GM13976 (cell line): ENCODE results near the gene RASA2.

ENCODE experiments used
- DNase-seq: peaks from one replicate; pipeline ENCODE4 v3.0.0; 2012; ENCODE audit warnings: low spot score
- CTCF ChIP-seq: IDR thresholded peaks from 2 replicates; pipeline ENCODE4 v1.5.1; 2012; ENCODE audit warnings: borderline replicate concordance, mild to moderate bottlenecking; ENCODE audit not compliant: insufficient read depth; ENCODE audit errors: extremely low read depth, missing control alignments, control extremely low read depth
- in situ Hi-C: fragments of 300-500 bp; cut with MboI; formaldehyde crosslinking; loops from one replicate; pipeline ENCODE4 v1.12.0; 2022; ENCODE audit warnings: low sequenced_read_pairs, mixed read lengths, inconsistent platforms; ENCODE audit not compliant: unreplicated experiment

RASA2 gene

DNA sequence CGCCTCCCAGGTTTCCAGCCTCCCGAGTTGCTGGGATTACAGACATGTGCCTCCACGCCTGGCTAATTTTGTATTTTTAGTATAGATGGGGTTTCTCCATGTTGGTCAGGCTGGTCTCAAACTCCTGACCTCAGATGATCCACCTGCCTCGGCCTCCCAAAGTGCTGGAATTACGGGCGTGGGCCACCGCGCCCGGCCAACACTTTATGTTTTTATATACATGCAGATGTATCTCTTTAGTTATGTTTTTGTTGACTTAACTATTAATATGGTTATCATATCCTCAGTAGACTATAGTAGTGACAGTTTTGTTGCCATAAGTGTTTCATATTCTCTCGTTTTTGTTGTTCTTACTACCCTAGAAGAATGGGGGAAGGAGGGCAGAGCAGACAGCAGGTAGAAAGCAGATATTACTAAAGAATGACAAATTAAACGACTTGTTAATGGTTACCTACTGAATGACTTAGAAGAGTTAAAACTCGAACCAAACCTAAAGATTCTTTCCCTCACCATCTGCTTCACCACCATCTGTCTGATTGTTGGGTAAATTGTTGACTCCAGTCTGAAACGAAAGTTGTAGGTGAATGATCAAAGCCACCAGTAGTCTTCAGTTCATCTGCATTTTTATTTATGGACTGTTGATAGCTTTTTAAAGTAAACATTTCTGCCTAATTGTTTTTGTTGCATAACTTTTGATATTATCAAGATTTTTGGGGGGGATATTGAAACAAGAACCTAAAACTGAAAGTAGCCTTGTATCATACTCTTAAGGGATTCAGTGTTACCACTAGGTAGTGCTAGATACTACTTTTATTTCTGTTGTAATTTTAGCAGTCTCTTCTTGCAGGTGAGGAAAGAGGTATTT, 89.3 kb downstream of the RASA2 start:
- in situ Hi-C loops = no loop called here
- no peak for TF ChIP-seq CTCF
- peak; percentile 43 for DNase-seq

- no peak for DNase-seq
- TF ChIP-seq CTCF = no peak
- in situ Hi-C loops = no loop called here
Measured at GRCh38 chr3:141576744-141577052, 89.9 kb downstream of the RASA2 start.

DNA sequence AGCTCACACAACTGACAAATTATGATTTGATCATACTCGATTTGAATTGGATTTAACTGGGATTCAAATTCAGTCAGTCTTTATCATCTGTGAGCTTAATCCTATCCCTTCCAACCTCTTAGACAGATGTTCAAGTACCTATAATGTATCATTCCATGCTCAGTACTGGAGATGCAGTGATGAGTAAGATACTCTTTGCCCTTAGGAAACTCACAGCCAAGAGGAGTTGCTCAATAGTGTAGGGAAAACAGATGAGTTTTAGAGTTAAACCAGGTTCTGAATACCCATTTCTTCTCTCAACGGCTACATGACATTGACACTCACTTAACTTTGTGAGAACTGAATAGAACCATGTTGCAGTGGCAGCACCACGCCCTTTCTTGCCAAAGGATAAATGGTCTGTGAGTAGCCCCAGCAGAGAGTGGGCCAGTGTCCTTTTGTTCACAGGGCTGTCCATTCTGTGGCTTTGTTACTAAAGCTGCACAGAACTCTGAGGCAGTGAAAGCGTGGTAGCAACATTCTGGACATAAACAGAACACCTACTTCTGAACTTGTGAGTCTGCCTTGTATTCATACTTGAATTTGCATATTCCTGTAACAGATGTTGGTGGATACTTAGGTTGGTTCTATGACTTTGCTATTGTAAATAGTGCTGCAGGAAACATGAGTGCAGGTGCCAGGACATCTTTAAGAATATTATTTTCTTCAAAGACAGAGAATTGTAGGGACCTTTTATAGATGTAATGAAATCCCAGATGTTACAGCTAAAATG, 91.6 kb downstream of the RASA2 start:
- DNase-seq = no peak
- in situ Hi-C loops = no loop called here
- TF ChIP-seq CTCF = no peak

DNA sequence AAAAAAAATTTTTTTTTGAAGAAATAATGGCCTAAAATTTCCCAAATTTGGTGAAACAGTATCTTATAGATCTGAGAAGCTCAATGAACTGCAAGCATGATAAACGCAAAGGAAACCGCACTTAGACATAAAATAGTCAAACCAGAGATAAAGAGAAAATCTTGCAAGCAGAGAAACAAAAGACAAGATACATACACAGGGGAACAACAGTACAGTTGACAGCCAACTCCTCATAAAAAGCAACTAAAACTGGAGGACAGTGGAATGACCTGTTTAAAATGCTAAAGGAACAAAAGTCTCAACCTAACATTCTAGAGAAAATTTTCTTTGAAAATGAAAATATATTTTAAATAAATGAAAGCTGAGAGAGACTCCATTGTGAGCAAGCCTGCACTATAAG, 107.5 kb downstream of the RASA2 start:
- no peak for DNase-seq
- TF ChIP-seq CTCF = no peak
- in situ Hi-C loops = no loop called here

DNA sequence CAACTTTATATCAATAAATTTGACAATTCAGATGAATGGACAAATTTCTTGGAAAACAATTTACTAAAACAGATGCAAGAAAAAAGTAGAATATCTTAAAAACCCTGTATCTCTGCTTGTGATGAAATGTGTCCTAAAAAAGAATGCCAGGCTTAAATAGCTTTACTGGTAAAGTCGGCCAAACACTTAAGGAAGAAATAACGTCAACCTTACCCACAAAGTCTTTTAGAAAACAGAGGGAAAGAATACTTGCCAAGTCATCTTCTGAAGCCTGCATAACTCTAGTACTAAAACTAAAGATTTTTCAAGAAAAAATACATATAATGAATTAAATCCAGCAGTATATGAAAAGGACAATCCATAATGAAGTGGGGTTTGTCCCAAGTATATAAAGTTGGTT, 111.1 kb downstream of the RASA2 start:
- no peak for TF ChIP-seq CTCF
- in situ Hi-C loops = no loop called here
- DNase-seq = no peak

GRCh38 chr3:141600331-141600730, 113.5 kb downstream of the RASA2 start:
- in situ Hi-C loops = no loop called here
- TF ChIP-seq CTCF = no peak
- DNase-seq = no peak

DNA sequence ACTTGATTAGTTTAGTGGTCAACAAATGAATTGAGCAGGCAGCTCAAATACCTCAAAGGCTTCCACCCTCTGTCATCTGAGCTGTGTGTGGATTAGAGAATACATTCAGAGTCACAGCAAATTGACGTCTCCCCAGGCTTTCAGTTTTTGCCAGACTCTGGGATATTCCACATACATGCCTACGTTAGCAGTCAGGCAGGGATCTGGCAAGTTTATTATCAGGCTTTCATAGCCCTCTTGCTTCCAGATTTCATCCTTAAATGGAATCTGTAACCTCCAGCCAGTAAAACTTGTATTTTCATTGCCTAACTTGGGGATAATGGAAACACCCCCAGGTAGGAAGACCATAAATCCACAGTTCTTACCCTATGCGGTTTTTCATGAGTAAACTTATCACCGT, 115.9 kb downstream of the RASA2 start:
- no peak for TF ChIP-seq CTCF
- in situ Hi-C loops = no loop called here
- DNase-seq = no peak
